Breast epithelium (tissue), 3 donors: Measurements from ENCODE around the gene ITGAL.

Experiments
- CTCF ChIP-seq, 3 donors: fragments of 450-650 bp; IDR thresholded peaks; one replicate each; pipeline ENCODE4 v1.5.1; 2016 to 2017; ENCODE audit warnings: antibody characterized with exemption in 3 of 3, mild to moderate bottlenecking in 3 of 3, moderate library complexity in 3 of 3
- POLR2A ChIP-seq: fragments of 450-650 bp; IDR thresholded peaks from one replicate; pipeline ENCODE4 v1.6.1; 2016; ENCODE audit warnings: antibody characterized with exemption, mild to moderate bottlenecking, moderate library complexity
- POLR2AphosphoS5 ChIP-seq, 3 donors: sonication (generic); formaldehyde crosslinking; IDR thresholded peaks; one replicate each; pipeline ENCODE4 v1.6.1; 2017; ENCODE audit warnings: antibody characterized with exemption in 3 of 3

DNA sequence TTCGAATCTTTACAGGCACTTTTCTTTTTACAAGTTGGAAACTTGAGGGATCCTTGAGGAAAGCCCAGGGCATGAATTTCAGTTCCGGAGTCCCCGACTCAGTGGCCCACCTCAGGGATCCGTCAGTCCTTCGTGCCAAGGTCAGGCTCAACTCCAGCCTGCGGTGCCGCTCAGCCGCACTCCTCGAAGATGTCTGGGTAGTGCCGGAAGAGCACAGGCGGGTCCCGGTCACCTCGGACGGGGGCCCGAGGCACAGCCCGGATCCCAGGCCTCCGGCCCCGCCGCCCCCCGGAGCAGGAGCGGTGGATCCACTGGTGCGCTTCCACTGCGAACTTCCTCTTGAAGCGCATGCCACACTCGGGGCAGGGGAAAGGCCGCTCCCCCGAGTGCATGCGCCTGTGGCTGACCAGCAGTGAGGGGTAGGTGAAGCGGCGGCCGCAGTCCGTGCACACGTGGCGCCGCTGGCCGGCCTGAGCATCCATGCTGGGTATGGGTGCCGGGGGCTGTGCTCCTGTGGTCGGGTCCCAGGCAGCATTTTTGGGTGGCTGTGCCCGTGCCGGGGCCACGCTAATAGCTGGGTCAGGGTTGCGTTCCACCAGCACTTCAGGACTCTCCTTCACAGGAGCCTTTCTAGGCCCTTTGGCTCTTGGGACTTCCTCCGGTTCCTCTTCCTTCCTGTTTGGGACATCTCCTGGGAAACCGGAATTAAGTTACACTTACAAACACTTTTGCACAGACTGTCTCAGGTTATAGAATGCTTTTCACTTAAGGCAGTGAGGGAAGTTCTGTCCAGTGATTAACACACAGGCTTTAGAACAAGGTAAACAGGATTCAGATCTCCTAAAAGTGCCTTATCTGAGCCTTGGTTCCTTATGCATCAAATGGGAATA is 97.4 kb downstream of the ITGAL start:
- TF ChIP-seq POLR2AphosphoS5 (IDR thresholded peaks at IDR 0.05), result no peak
- TF ChIP-seq CTCF (IDR thresholded peaks at IDR 0.05), result no peak
- TF ChIP-seq POLR2A, result no peak
